NCI-H526 treated with DMSO at 0.1 percent for 48 hours (cell line): ENCODE measurements around the gene ALDH4A1.
A peak's percentile ranks its signal among the peaks of the same experiment; 100 is the strongest.
"Not testable (repeated sequence)": the region's sequence is repeated elsewhere in the genome, so short reads cannot be mapped to it uniquely, and the experiment has no call there.

ENCODE experiments used
- DNase-seq: peaks from one replicate; lab custom pipeline; 2025; lab: John Stamatoyannopoulos, UW

Gene ALDH4A1

DNA sequence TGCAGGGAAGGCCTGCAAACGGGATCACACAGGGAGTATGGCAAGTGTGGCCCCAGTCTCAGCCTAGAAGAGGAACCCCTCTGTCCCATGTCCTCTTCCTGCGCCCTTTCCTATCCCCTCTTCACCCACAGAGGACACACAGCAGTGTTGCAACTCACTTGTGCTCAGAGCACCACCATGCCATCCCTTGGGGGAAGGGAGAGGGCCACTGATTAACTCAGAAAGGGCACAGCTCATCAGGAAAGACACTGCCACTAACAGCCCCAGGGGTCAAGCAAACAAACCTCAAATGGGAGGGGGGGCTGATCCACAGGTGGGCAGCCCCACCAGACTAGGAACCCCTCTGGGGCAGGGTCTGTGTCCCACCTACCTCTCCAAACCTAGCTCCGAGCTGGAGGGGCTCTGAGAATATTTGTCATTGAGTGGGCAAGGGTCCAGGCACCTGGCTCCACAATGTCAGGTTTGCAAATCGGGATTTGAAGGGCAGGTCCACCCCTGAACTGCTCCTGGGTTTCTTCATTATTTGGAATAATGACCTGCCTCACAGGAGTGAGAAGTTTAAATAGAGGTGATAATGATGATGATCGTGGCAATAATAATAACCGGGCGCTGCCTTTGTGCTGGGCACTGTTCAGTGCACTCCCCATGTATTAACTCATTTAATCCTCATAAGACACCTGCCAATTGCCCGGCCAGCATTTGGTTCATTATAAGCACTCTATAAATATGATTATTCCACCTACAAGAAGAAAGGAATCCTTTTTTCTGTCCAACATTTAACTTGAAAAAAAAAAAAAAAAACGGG, 1.0 kb downstream of the ALDH4A1 start:
- no peak for DNase-seq

DNA sequence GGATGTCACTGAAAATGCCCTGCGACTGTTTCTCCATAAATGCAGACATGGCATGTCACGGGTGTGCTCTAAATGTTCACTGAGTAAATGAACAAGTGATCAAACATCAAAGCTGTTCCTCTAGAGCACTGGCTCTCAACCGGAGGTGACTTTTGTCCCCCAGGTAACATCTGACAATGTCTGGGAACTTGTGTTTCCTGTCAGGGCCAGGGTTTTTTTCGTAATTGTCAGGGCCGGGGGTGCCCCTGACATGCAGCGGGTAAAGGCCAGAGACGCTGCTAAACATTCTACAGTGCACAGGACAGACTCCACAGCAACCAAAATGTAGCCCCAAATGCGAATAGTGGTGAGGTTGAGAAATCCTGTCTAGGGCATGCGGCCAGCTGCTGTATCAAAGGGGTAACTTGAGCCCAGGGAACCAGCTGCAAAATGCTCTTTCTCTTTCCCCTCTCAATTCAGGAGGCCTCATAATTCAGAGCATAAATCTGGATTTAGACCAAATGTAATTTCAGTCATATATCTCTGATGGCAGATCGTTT, 2.0 kb downstream of the ALDH4A1 start:
- no peak for DNase-seq

DNA sequence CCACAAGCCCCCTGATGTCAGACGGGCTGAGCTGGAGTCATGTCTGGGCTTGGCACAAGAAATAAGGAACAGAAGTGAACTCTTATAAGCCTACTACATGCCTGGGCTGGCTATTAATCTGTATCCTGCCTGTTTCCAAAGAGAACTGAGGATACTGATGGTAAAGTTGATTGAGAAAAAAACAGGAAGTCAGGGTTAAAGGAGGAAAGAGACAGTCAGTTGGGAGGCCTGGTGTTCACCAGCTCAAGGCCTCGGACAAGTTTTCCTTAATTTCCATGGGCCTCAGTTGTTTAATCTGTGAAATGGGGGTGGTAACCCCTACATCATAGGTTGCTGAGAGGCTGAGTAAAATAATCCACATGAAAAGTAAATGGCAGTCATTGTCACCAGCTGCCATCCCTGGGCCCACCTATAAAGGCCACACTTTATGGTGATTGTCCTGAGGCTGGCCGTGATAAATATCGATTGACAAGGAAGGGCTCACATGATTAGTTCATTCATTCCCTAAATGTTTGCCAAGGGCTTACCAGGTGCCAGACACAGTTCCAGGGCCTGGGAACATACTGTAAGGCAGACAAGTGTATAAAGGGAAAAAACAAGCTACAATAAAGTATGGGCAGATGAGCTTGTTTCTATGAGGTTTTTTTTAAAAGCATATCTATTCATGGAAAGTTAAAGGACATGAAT, 2.8 kb downstream of the ALDH4A1 start:
- no peak for DNase-seq

DNA sequence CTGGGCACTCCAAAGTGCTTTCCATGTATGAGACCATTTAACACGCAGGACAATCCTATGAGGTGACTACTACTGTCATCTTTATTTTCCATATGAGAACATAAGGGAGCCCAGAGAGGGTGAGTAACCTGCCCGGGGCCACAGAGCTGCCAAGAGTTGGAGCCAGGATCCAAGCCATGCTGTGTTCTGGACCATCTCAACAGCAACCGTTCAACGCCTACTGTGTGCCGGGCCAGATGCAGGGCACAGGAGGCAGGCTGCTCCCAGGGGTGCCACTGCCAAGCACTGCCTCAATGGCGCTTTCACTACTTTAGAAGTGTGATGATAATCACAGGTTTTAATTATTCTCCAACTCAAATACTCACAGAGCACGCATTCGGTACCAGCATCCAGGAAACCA, 3.8 kb downstream of the ALDH4A1 start:
- no peak for DNase-seq

DNA sequence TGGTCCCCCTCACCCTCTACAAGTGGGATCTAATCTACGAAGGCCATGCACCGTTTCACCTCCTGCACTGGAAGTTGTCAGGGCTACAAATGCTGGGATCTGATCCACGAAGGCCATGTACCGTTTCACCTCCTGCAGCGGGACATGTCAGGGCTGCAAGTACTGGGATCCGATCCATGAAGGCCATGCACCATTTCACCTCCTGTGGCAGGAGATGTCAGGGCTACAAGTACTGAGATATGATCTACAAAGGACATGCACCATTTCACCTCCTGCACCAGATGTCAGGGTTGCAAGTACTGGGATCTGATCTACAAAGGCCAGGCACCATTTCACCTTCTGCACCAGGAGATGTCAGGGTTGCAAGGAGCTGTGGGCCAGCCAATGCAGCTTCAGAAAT, 7.0 kb downstream of the ALDH4A1 start:
- no peak for DNase-seq

DNA sequence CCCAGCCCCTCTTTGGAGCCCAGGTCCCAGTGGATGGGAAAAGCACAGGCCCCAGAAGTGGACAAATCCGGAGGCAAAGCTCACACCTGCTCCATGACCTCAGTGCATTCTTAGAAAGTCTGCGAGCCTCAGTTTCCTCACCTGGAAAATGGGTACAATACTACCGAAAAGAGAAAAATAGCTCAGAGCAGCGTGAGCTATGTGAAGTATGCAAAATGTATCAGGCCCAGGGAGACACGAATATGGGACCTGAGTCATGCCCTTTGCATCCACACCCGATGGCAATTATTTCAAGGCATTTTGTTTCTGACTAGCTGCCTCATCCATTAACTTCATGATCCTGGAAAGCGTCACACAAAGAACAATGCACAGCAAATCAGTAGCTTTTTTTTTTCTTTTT, 9.2 kb downstream of the ALDH4A1 start:
- no peak for DNase-seq

DNA sequence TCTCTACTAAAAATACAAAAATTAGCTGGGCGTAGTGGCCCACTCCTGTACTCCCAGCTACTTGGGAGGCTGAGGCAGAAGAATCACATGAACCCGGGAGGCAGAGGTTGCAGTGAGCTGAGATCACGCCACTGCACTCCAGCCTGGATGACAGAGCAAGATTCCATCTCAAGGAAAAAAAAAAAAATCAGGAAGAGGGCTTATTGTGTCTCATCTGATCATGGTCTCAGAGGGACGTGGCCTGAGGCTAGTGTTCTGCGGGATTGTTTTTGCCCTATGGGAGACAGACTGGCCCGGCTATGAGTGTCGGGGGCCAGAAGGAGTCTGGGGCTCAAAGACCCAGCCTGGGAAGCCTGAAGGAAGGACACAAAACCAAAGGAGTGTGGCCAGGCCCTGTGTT, 10.5 kb downstream of the ALDH4A1 start:
- DNase-seq = not testable (repeated sequence)

DNA sequence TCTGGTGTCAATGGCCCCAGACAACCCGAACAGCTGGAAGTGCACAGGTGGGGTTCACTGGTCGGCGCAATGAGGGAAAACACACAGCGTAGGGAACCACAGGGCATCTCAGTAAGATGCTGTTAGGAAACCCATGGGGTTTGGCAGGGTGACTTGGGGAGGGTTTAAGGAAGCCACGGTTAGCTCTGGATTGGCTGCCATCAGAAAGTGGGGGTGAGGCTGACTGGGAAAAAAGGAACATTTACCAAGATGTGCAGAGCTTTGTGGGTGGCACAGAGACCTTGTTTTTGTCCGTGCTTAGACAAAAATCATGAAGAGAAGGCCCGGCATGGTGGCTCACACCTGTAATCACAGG, 11.0 kb downstream of the ALDH4A1 start:
- no peak for DNase-seq

DNA sequence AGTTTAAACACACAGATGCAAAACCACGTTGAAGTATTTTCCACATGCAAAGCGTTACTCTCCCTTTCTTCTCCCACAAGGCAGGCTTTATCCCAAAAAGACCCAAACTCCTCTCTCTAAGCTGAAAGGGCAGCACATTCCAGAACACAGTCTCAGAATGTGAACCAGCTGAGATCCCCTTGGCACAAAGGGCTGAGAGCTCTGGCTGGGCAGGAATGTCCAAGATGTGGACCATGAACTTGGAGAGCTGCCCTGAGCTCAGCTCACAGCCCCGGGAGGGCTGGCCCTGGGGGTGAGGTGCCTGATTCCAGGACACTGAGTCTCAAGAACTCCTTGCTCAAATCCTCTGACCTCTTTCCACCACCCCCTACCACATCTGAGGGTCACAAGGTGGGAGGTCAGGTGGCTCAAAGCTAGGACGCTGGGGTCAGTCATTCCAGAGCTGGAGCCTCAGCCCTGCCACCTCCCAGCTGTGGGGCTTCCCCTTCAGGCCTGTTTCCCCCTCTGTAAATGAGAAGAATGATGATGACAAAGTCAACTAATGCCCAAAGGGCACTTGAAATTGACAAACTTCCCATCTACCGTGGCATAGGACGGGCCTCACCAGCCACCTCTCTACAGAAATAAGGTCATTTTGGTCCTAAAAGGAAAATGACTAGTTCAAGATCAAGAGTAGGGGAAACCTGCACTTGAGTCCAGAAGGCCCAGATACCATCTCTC, 11.5 kb downstream of the ALDH4A1 start:
- no peak for DNase-seq

DNA sequence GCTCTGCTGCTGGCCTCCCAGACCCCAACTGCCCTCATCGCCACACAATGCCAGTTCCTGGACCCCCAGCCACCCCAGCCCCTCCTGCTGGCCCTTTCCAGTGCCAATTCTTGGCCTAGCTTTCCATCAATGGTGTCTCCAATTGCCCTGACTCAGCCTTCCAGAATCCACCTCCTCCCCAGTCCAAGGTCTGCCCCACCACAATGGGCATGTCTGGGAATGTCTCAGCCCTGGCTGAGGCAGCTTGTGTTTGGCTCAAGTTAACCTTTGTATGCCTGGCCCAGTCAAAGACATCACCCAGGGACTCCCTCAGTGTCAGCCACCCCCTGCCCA, 16.4 kb downstream of the ALDH4A1 start:
- no peak for DNase-seq

DNA sequence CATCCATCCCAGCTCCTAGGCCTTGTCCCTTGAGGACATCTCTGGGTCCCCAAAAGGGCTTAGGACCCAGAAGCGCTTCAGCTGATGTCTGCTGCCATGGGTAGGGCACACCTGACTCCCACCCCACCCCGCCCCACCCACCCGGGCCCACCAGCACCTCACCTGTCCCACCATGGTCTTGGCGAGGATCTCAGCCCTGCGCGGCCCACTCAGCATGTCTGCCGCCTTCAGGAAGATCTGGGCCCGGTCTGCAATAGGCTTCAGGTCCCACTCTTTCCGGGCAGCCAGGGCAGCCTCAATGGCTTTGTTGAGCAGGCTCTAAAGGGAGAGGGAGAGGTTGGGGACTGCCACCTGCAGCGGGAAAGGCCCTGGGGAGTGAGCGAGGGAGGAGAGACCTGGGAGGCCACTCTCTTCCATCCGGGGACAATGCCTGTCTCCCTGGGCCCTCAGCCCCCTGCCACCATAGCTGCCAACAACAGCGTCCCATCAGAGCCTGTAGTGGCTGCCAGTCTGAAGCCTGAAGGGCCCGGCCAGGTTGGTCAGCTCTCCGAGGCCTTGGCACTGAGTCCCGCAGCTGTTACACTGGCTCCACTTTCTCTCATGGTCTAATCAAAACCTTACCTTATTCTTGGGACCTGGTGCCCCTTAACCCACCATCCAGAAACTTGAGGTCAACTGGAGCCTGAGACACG, 16.9 kb downstream of the ALDH4A1 start:
- DNase-seq = no peak

DNA sequence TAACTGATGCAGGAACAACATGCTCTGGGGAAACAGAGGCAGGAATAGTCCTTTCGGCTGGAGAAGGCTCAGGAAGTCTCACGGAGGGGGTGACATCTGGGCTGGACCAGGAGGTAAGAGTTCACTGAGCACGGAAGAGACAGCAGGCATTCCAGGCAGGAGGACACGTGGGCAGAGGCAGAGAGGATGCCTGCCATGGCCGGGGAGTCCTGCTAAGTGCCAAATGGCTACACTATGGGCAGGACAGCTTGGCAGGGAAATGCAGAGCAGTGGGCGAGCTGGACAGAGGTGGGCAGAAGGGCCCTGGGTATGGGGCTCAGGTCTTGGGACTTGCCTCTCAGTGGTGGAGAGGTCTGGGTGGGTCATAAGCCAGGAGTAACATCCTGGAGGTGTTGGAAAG, 17.6 kb downstream of the ALDH4A1 start:
- DNase-seq = no peak

DNA sequence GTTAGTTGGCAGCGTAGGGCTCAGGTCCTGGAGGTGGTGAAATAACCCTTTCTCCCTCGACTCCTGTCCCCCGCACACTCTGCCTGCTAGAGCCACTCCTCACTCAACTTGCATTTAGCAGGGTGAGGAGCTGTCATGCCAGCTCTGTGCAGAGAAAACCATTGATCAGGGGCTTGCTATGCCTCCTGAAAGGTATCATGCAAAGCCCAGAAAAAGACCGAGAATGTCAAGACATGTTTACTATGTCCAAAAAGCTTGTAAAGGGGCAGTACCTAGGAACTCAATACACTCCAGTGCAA, 18.0 kb downstream of the ALDH4A1 start:
- no peak for DNase-seq

DNA sequence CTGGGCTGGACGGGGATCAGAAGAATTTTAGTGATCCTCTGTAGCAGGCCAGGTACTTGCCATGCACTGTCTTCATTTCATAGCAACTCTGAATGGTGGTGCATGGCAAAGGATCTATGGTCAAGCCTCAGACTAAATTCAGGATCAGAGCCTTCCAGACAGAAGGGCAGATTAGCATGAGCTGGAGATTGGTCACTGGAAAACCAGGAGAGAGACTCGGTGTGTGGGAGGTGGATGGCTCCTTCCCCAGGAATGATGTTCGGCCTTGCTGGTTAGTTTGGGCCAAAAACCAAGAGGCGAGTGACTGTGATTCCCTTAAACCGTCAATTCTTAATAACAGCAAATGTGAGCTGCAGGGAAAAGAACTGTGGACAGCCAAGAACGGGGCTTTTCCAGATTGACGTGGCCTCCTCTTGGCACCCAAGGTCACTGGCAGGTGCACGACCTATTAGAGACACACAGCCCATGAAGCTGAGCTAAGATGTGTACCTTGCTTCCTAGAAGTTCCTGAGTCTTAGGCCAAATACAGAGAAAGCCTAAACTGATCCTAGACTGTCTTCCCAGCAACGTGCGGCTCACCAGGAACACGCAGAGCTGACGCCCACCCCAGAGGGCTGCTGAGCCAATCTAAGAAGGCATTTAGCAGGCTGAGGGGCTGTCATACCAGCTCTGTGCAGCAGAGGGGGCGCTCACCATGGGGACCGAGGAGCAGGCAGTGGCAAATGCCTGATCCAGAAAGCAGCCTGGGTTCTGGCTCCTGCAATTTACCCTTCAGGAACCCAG, 18.5 kb downstream of the ALDH4A1 start:
- no peak for DNase-seq

DNA sequence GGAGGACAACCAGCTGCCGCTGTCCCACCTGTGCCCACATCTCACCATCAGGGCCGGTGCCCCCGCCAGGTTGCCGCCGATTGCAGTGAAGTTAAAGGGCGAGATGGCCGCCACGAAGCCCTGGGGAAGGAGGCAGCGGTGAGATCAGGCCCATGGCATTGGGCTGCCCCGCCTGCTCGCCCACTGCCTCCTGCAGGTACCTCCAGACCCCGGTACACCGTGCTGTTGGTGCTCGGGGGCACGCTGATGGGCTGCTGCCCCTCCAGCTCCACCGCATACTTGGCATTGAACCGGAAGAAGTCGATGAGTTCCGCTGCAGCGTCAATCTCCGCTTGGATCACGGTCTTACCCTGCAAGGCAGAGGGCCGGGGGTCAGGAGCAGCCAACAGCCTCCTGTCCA, 19.3 kb downstream of the ALDH4A1 start:
- no peak for DNase-seq

DNA sequence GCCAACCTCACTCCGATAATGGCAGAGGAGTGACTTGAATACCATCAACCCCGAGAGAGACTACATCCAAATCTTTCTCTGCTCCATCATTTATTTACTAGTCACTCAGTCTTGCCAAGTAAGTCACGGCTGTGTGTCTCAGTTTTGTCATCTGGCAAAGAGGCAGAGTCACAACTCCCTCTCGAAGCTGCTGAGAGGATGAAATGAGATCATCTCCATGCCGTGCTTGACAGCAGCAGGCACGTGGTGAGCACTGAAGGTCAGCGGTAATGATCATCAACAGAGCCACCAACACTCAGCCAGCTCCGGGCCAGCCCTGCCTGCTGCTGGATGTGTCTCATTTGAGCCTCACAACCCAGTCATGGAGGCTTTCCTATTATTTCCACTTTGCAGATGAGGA, 19.9 kb downstream of the ALDH4A1 start:
- DNase-seq = no peak

DNA sequence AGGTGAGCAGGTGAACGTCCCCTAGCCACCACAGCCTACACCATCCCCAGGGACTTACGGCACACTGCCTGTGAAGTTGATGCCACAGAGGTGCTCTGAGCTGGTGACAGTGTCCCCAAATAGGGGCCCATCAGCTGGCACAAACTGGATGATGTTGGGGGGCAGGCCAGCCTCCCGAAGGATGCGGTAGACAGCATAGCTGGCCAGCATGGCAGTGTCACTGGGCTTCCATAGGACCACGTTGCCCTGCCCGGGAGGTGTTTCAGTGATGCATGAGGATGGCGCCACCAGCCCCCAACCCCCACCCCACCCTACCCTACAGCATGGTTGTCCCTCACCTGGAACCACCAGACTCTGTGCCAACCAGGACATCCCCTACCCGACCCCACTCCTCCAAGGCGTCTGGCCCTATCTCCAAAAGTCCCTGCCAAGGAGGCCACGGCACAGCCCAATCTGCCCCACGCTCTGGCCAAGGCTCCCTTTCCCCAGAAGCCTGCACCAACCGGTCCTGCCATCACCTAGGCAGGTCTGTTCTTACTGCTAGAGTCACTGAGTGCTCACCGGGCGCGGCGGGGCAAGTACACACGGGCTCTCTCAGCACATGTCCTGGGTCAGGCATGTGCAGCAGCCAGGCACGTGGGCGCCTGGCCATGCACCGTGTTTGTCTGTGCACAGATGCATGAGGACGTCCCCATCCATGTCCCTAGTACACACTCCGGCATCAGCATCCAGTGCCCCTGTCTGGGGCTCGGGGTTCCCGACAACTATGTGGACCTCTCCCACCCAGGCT, 20.5 kb downstream of the ALDH4A1 start:
- no peak for DNase-seq

DNA sequence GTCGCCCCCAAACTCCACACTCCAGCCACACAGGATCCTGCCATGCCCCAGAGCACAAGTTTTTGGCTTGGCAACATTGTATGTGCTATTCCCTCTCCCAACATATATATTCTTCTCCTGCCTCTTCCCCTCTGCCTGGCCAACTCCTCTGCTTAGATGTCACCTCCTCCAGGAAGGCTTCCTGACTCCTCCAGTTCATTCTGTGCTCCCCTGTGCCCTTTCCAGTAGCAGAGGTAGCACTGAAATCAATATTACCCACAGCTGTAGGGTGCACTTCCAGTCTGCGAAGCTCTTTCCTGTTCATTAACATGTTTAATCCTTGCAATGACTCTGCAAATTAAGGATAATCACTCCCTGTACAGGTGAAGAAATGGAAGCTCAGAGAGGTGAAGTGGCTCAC, 21.2 kb downstream of the ALDH4A1 start:
- DNase-seq = no peak

DNA sequence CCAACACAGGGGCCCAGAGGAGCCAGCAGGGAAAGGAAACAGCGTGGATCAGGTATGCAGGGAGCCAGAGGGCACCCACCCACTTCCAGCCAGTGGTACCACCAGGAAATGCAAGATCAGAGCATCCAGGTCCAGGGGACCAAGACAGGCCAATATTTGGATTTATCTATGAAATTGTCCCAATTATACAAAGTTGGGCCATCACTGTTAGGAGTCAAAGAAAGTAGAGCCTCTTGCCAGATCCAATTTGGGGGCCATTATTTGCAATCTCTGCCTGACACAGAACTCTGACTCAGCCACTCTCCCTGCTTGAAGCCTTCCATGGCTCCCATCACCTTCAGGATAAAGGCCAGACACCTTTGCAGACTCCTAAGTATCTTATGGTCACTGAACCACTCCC, 21.8 kb downstream of the ALDH4A1 start:
- DNase-seq = no peak

DNA sequence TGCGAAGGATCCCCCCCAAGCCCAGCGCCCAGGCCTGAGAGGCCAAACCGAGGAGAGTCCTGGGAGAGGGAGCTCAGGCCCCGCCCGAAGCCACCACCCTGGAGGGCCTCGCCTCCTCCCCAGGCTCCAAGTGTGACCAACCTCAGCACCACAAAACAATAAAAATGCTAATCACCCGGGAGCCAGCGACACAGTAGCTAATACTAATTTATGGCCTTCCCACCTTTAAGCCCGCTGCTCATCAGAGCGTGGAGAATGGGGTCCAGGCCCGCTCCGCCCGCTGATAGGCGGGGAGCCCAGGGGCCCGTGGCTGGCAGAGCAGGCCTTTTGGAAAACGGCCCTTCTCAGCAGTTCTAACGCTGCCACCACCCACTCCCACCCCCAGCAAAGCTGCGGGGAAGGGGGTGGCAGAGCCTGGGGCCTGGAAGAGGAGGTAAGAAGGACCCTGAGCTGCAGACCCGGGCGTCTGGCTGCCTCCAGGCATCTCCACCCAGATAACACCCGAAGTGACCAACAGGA, 22.5 kb downstream of the ALDH4A1 start:
- peak; percentile 15 for DNase-seq
